HG02642 (cell line): Measurements from ENCODE around the gene GPR89B.
"Not testable (repeated sequence)": the region's sequence is repeated elsewhere in the genome, so short reads cannot be mapped to it uniquely, and the experiment has no call there.

Experiments used
- ATAC-seq: cut with Tn5 transposase; IDR thresholded peaks from one replicate; pipeline ENCODE4 v1.9.1; 2021; ENCODE audit warnings: mild to moderate bottlenecking; ENCODE audit not compliant: unreplicated experiment, poor library complexity

The GPR89B gene

GRCh38 chr1:148014289-148015200 is 86.3 kb downstream of the GPR89B start:
- not testable (repeated sequence) for ATAC-seq

DNA sequence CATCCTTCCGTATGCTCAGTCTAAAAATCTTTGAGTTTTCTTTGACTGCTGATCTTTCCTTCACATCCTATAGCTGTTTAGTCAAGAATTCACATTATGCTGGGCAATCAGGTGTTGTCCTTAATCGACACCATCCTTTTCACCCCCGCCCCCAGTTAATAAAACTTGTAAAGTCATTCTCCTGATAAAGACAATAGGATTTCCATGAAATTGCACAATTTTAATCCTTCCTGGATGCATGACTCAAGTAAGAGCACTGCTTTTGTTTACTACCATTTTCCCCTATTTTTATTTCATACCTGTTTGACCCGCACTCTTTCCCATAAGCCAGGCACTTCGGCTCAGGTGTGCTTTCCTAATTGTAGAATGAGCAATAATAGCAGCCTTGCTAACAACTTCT is 96.7 kb downstream of the GPR89B start:
- not testable (repeated sequence) for ATAC-seq

GRCh38 chr1:148027004-148027403 is 98.8 kb downstream of the GPR89B start:
- ATAC-seq: not testable (repeated sequence)

DNA sequence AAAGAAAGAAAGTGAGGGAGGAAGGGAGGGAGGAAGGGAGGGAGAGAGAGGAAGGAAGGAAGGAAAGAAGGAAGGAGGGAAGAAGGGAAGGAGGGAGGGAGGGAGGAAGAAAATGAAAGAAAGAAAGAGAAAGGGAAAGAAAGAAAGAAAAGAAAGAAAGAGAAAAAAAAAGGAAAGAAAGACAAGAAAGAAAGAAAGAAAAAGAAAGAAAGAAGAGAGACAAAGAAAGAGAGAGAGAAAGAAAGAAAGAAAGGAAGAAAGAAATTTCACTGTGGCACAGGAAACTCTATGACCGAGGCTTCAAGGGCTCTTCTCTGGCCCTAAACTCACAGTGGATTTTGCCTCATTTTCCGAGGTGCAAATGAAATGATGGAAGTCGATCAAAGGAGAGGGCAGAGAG is 104.0 kb downstream of the GPR89B start:
- ATAC-seq: not testable (repeated sequence)

DNA sequence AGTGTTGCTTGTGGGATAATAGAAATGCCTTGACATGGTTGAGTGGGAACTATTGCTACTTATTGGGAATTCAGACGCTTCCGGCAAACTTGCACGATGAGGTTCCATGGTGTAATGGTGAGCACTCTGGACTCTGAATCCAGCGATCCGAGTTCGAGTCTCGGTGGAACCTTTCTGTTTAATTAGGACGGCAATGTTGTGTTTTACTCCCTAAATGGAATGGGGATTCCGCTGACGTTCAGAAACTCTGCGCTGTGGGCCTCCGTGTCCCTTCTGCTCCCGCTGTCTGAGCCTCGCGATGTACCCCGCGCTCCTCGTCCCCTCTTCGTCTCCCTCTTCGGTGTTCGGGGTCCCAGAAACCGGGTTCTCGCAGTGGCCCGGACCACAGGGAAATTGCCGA is 104.5 kb downstream of the GPR89B start:
- ATAC-seq: not testable (repeated sequence)

DNA sequence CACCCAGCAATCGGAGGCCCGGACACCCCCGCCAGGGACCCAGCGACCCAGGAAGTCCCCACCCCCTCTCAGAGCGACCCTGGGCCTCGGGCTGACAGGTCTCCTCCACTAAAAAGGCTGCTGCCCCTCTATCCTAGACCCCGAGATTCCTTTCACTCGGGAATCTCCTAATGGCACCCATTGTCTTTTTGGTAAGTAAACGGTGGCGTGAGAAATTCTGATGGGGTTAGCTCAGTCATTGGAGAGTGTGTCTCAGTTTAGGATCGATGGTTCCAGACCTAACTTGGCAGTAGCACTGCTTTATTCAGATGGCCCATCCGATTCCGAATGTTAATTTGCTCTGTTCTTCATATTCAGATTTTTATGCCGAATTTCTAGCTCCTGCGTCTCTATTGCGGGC is 104.9 kb downstream of the GPR89B start:
- ATAC-seq: not testable (repeated sequence)

- ATAC-seq: peak; percentile 26
These were observed 109.7 kb downstream of the GPR89B start for GRCh38 chr1:148037850-148038461.

DNA sequence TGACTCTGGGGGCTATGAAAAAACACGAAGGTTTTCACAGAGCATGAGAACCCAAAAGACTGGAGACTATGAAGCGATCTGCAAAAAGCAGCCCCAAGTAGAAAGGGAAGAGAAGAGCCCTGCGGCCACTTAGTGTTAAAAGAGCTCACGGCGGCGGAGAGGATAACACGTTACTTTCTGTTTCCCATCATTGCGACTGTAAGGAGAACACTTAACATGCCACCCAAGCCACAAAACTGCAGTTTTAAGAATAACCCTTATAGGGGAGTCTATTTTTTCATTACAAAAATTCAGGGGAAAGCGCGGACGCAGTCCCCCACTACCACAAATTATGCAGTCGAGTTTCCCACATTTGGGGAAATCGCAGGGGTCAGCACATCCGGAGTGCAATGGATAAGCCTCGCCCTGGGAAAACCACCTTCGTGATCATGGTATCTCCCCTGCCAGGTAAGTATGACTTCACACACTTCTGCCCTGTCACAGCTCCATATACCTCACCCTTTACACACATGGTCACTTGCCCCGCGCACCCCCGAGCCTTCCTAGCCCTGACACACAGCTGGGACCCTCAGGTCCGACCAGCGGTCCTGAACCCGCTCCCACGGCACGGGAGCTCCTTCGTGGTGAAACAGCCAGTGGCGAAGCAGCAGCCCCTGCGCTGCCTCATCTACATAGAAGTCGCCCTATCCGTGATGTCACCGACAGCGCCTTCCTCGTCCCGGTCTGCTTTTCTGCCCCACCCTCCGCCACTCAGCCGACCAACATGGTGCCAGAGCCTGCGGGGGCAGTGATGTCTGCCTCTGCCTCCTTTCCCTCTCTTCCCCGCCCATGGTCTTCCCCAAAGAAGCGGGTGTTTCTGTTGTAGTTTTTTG is 110.5 kb downstream of the GPR89B start:
- peak; percentile 81 for ATAC-seq
